SK-N-SH treated with all-trans-retinoic acid at 6 μM for 48 hours (cell line): Measurements from ENCODE around the gene KCND2.

Experiments used
- ATAC-seq: fragments of 200-7000 bp; cut with Tn5 transposase; 3 replicates; pipeline ENCODE4 v1.9.1; 2020; ENCODE audit warnings: mild to moderate bottlenecking, moderate library complexity
- ARNTL ChIP-seq: fragments of 450-650 bp; formaldehyde crosslinking; IDR thresholded peaks from 2 replicates; pipeline ENCODE4 v1.5.0; 2020; ENCODE audit warnings: low read depth, mild to moderate bottlenecking, moderate library complexity, borderline replicate concordance
- BACH2 ChIP-seq: fragments of 250-450 bp; sonication (Bioruptor Pico); IDR thresholded peaks from 2 replicates; pipeline ENCODE4 v1.9.0; 2021; ENCODE audit warnings: mild to moderate bottlenecking, borderline replicate concordance
- ESRRG ChIP-seq: fragments of 250-450 bp; sonication (Bioruptor Pico); IDR thresholded peaks from 2 replicates; pipeline ENCODE4 v1.6.1; 2021; ENCODE audit warnings: mild to moderate bottlenecking
- ISL1 ChIP-seq: fragments of 250-450 bp; sonication (Bioruptor Pico); IDR thresholded peaks from 2 replicates; pipeline ENCODE4 v2.1.2; 2022; ENCODE audit warnings: mild to moderate bottlenecking, moderate library complexity
- OSR1 ChIP-seq: fragments of 250-450 bp; sonication (Bioruptor Pico); IDR thresholded peaks from 2 replicates; pipeline ENCODE4 v1.8.0; 2022; ENCODE audit warnings: moderate library complexity, mild to moderate bottlenecking, inconsistent platforms
- PATZ1 ChIP-seq: fragments of 250-450 bp; sonication (Bioruptor Pico); IDR thresholded peaks from 2 replicates; pipeline ENCODE4 v1.8.0; 2020; ENCODE audit warnings: mild to moderate bottlenecking, moderate library complexity, borderline replicate concordance
- POU6F1 ChIP-seq: fragments of 250-450 bp; sonication (Bioruptor Pico); IDR thresholded peaks from 2 replicates; pipeline ENCODE4 v1.8.0; 2021; ENCODE audit warnings: low read depth, mild to moderate bottlenecking, moderate library complexity, borderline replicate concordance
- RARB ChIP-seq: fragments of 250-450 bp; sonication (Bioruptor Pico); IDR thresholded peaks from 2 replicates; pipeline ENCODE4 v1.8.0; 2021; ENCODE audit warnings: mild to moderate bottlenecking, moderate library complexity
- SNAI2 ChIP-seq: fragments of 250-450 bp; sonication (Bioruptor Pico); IDR thresholded peaks from 2 replicates; pipeline ENCODE4 v1.5.0; 2020; ENCODE audit warnings: mild to moderate bottlenecking, moderate library complexity
- TCF4 ChIP-seq: fragments of 250-450 bp; sonication (Bioruptor Pico); IDR thresholded peaks from 2 replicates; pipeline ENCODE4 v1.8.0; 2021; ENCODE audit warnings: mild to moderate bottlenecking, moderate library complexity, borderline replicate concordance
- TOX ChIP-seq: fragments of 250-450 bp; sonication (Bioruptor Pico); IDR thresholded peaks from 2 replicates; pipeline ENCODE4 v1.8.0; 2021; ENCODE audit warnings: mild to moderate bottlenecking, moderate library complexity, borderline replicate concordance
- ZC3H10 ChIP-seq: fragments of 250-450 bp; sonication (Bioruptor Pico); IDR thresholded peaks from 2 replicates; pipeline ENCODE4 v1.5.1; 2021; ENCODE audit warnings: mild to moderate bottlenecking, moderate library complexity
- ZFP3 ChIP-seq: fragments of 250-450 bp; sonication (Bioruptor Pico); IDR thresholded peaks from 2 replicates; pipeline ENCODE4 v1.5.0; 2020; ENCODE audit warnings: mild to moderate bottlenecking, moderate library complexity
- ZFP30 ChIP-seq: fragments of 450-650 bp; formaldehyde crosslinking; IDR thresholded peaks from 2 replicates; pipeline ENCODE4 v1.5.0; 2022; ENCODE audit warnings: mild to moderate bottlenecking, moderate library complexity
- ZNF565 ChIP-seq: fragments of 450-650 bp; formaldehyde crosslinking; conservative IDR thresholded peaks from 2 replicates; pipeline ENCODE4 v1.5.0; 2020; ENCODE audit warnings: low read depth, mild to moderate bottlenecking, moderate library complexity
- ZNF70 ChIP-seq: fragments of 450-650 bp; formaldehyde crosslinking; IDR thresholded peaks from 2 replicates; pipeline ENCODE4 v1.5.0; 2020; ENCODE audit warnings: mild to moderate bottlenecking, moderate library complexity
- ZNF8 ChIP-seq: fragments of 450-650 bp; formaldehyde crosslinking; IDR thresholded peaks from 2 replicates; pipeline ENCODE4 v1.5.0; 2020; ENCODE audit warnings: mild to moderate bottlenecking, moderate library complexity
- TF ChIP-seq, protein P1 (sequence below): fragments of 250-450 bp; sonication (Bioruptor Pico); IDR thresholded peaks from 2 replicates; pipeline ENCODE4 v1.5.1; 2020; ENCODE audit warnings: low read depth, mild to moderate bottlenecking, moderate library complexity
- TF ChIP-seq, protein P2 (sequence below): fragments of 250-450 bp; sonication (Bioruptor Pico); IDR thresholded peaks from 2 replicates; pipeline ENCODE4 v1.5.0; 2020; ENCODE audit warnings: mild to moderate bottlenecking, moderate library complexity

Gene KCND2

DNA sequence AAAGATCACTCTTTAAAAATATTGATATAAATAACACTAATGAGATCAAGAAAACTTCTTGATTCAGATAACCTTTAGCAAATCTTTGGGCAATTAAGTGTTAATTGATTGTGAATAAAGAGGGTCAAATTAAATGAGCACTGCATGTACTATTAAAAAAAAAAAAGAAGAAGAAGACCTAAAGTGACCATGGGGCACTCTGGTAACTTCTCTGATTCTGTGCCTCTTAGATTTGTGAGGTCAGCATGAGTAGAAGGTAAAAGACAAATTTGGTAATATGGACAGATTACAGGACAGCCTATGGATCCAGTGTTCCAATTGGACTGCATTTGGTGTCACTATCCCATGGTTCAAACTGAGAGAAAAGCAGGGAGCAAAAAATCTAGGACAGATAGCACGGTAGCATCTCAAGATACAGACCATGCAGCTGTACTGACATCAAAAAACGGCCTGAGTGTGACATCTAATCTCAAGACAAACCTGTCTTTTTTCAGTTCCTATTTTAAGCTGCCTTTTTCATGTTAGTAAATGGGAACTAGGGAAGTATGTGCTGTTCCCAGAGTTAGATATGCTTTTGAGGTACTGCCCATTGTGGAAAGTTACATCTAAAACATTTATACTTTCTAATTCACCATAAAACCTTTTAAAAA is 128.0 kb downstream of the KCND2 start:
- no peak for ATAC-seq
- no peak for TF ChIP-seq ZNF565 (CRISPR knock-in tag)
- no peak for TF ChIP-seq POU6F1 (CRISPR knock-in tag)
- TF ChIP-seq ESRRG = no peak
- TF ChIP-seq TCF4 (CRISPR knock-in tag) = no peak
- no peak for TF ChIP-seq SNAI2
- no peak for TF ChIP-seq BACH2 (CRISPR knock-in tag)

GRCh38 chr7:120402079-120402767 is 129.2 kb downstream of the KCND2 start:
- no peak for TF ChIP-seq TOX
- no peak for TF ChIP-seq ZNF565 (CRISPR knock-in tag)
- TF ChIP-seq, protein P1, sequence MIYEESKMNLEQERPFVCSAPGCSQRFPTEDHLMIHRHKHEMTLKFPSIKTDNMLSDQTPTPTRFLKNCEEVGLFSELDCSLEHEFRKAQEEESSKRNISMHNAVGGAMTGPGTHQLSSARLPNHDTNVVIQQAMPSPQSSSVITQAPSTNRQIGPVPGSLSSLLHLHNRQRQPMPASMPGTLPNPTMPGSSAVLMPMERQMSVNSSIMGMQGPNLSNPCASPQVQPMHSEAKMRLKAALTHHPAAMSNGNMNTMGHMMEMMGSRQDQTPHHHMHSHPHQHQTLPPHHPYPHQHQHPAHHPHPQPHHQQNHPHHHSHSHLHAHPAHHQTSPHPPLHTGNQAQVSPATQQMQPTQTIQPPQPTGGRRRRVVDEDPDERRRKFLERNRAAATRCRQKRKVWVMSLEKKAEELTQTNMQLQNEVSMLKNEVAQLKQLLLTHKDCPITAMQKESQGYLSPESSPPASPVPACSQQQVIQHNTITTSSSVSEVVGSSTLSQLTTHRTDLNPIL (CRISPR knock-in tag) = no peak
- no peak for TF ChIP-seq TCF4 (CRISPR knock-in tag)
- TF ChIP-seq ZFP3 (CRISPR knock-in tag) = no peak
- no peak for TF ChIP-seq ZC3H10 (CRISPR knock-in tag)
- no peak for TF ChIP-seq ZNF70 (CRISPR knock-in tag)
- no peak for TF ChIP-seq OSR1 (CRISPR knock-in tag)
- TF ChIP-seq PATZ1 (CRISPR knock-in tag) = no peak
- TF ChIP-seq ISL1 (CRISPR knock-in tag) = no peak
- TF ChIP-seq, all 23 proteins: peak for 0
- ATAC-seq = no peak

GRCh38 chr7:120402801-120403200 is 129.8 kb downstream of the KCND2 start:
- ATAC-seq = no peak
- TF ChIP-seq, protein P1 (CRISPR knock-in tag) = no peak
- no peak for TF ChIP-seq ZNF8 (CRISPR knock-in tag)
- no peak for TF ChIP-seq RARB (CRISPR knock-in tag)
- TF ChIP-seq ZNF70 (CRISPR knock-in tag) = no peak
- TF ChIP-seq POU6F1 (CRISPR knock-in tag) = no peak
- TF ChIP-seq ZFP3 (CRISPR knock-in tag) = no peak

DNA sequence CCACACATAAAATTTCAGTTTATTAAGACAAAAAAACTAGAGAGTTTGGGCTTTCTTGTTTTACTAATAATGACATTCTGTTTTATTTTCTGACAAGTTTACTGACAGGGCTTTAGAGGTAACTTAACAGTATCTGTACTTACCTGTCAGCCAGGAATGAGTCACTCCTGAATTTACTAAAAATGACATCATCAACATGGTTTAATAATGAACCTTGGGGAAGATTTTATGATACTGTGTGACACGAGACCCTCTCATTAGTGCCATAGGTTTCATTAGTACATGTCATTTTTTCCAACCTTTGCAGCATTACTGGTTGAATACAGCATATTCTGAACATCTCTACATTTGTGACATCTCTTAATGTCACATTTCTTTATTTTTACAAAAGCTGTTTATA is 131.1 kb downstream of the KCND2 start:
- no peak for ATAC-seq
- TF ChIP-seq ZFP30 (CRISPR knock-in tag) = no peak
- no peak for TF ChIP-seq RARB (CRISPR knock-in tag)
- TF ChIP-seq, protein P2, sequence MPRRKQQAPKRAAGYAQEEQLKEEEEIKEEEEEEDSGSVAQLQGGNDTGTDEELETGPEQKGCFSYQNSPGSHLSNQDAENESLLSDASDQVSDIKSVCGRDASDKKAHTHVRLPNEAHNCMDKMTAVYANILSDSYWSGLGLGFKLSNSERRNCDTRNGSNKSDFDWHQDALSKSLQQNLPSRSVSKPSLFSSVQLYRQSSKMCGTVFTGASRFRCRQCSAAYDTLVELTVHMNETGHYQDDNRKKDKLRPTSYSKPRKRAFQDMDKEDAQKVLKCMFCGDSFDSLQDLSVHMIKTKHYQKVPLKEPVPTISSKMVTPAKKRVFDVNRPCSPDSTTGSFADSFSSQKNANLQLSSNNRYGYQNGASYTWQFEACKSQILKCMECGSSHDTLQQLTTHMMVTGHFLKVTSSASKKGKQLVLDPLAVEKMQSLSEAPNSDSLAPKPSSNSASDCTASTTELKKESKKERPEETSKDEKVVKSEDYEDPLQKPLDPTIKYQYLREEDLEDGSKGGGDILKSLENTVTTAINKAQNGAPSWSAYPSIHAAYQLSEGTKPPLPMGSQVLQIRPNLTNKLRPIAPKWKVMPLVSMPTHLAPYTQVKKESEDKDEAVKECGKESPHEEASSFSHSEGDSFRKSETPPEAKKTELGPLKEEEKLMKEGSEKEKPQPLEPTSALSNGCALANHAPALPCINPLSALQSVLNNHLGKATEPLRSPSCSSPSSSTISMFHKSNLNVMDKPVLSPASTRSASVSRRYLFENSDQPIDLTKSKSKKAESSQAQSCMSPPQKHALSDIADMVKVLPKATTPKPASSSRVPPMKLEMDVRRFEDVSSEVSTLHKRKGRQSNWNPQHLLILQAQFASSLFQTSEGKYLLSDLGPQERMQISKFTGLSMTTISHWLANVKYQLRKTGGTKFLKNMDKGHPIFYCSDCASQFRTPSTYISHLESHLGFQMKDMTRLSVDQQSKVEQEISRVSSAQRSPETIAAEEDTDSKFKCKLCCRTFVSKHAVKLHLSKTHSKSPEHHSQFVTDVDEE (CRISPR knock-in tag) = no peak
- TF ChIP-seq ARNTL (CRISPR knock-in tag) = no peak
- no peak for TF ChIP-seq ZNF565 (CRISPR knock-in tag)
- no peak for TF ChIP-seq BACH2 (CRISPR knock-in tag)
- no peak for TF ChIP-seq ZC3H10 (CRISPR knock-in tag)
- no peak for TF ChIP-seq ISL1 (CRISPR knock-in tag)
- no peak for TF ChIP-seq OSR1 (CRISPR knock-in tag)
